Stomach (tissue), 9 donors: Measurements from ENCODE around the gene UBR4. TPM values are rescaled to one million over a fixed set of nuclear protein-coding genes. Genes with fewer than 3 reads are reported as not detected.
A peak's percentile ranks its signal among the peaks of the same experiment; 100 is the strongest.

Experiments
- DNase-seq, 2 donors: peaks; one replicate each; pipeline versions ENCODE4 v3.0.0 to v3.0.0-alpha.2; 2013 to 2019
- H3K27ac ChIP-seq, 5 donors: fragments of 200-600 bp in 4 of 5; sonication (generic) in 4 of 5; one replicate each; pipeline ENCODE4 v1.5.1; 2013 to 2019; ENCODE audit warnings: mild to moderate bottlenecking in 1 of 5, moderate library complexity in 1 of 5
- H3K27me3 ChIP-seq, 3 donors: fragments of 200-600 bp; sonication (generic); one replicate each; pipeline ENCODE4 v1.5.1; 2017 to 2019; ENCODE audit warnings: mixed run types in 1 of 3
- H3K36me3 ChIP-seq, 4 donors: fragments of 200-600 bp; sonication (generic); 1 replicate in 3 of 4; 2 replicates in 1 of 4; pipeline ENCODE4 v1.5.1; 2016 to 2019
- H3K4me1 ChIP-seq, 4 donors: fragments of 200-600 bp; sonication (generic); one replicate each; pipeline ENCODE4 v1.5.1; 2016 to 2019
- H3K4me3 ChIP-seq, 4 donors: fragments of 200-600 bp; sonication (generic) in 3 of 4; one replicate each; pipeline ENCODE4 v1.5.1; 2016 to 2019; ENCODE audit warnings: mild to moderate bottlenecking in 1 of 4
- H3K9me3 ChIP-seq, 4 donors: fragments of 200-600 bp; sonication (generic); one replicate each; pipeline ENCODE4 v1.5.1; 2016 to 2019
- EP300 ChIP-seq: sonication (generic); formaldehyde crosslinking; IDR thresholded peaks from one replicate; pipeline ENCODE4 v1.6.1; 2017; ENCODE audit warnings: antibody characterized with exemption
- POLR2A ChIP-seq, 4 donors: fragments of 450-650 bp; IDR thresholded peaks; one replicate each; pipeline ENCODE4 v1.6.1; 2016; ENCODE audit warnings: antibody characterized with exemption in 4 of 4, control low read depth in 2 of 4, mild to moderate bottlenecking in 1 of 4, moderate library complexity in 1 of 4
- POLR2AphosphoS5 ChIP-seq, 3 donors: sonication (generic); formaldehyde crosslinking; IDR thresholded peaks; one replicate each; pipeline ENCODE4 v1.6.1; 2016; ENCODE audit warnings: antibody characterized with exemption in 3 of 3
- WGBS, 5 donors: extraction: QIAGEN DNeasy Blood & Tissue Kit in 3 of 5; methylation state at CpG; one replicate each; pipeline versions ENCODE4 v1.1.5 to v1.1.7; 2013 to 2018; 5-methylcytosine and 5-hydroxymethylcytosine counted together
- intact Hi-C: fragments of 100-400 bp; cut with DNase I; formaldehyde crosslinking; loops from one replicate; pipeline ENCODE4 v1.15.1; 2023; ENCODE audit warnings: low total_unique reads
- polyA plus RNA-seq, 3 donors: library from polyadenylated mRNA; stranded (reverse); fragments of 200-250 nt; gene quantifications; one replicate each; pipeline ENCODE4 v1.2.3, GENCODE V29; 2013
- total RNA-seq, 5 donors: library from RNA; depleted of rRNA; stranded (reverse); fragments of >200 nt; gene quantifications; one replicate each; pipeline versions ENCODE4 v1.1.0 to v1.2.3, GENCODE V29; 2014 to 2016
- TF ChIP-seq, protein P1 (sequence below), 7 experiments: fragments of 450-650 bp in 4 of 7; fragments of 200-600 bp in 3 of 7; sonication (generic) in 3 of 7; IDR thresholded peaks; one replicate each; pipeline ENCODE4 v1.5.1; 2016 to 2019; ENCODE audit warnings: antibody characterized with exemption in 7 of 7, control low read depth in 2 of 7, mild to moderate bottlenecking in 1 of 7
- donor health status: healthy with polysubstance abuse.
- donor health status: Bipolar disorder and iron deficiency.
- donor health status: healthy.

The UBR4 gene
- total and polyA plus RNA-seq, 8 donors, result 41.9 to 262 (median 128) TPM

DNA sequence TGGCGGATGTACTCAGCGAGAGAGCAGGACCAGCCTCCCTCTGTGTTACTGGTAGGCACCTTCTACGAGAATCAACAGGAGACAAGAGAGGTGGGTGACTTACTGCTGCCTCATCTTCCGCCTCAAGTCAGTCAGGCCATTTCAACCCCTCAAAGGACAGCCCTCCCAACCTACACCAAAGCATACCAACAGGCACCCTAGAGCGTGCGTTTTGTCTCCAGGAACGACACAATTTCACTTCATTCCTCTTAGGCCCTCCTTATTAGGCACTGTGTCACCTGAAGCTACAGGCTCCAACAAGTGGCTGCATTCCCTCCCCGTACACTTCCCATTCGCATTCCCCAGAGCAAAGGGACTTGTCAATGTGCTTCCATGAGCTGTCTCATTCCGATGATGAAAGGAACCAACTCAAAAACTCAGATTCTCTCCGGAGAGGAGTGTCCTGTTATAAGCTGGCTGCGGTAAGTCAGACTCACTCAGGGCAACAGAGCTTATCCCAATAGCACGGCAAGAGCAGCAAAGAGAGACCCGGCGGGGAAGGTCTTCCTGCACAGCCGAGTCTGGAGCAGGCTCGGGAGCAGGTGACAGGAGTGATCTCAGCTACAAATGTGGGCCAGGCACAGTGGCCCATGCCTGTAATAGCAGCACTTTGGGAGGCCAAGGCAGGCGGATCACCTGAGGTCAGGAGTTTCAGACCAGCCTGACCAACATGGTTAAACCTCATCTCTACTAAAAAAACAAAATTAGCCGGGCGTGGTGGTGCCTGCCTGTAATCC, 133.0 kb downstream of the UBR4 start:
- Histone ChIP-seq H3K4me3 (no peak overlapping the region), H3K4me1 (peaks cover 49 to 68% (median 60%) of the 10 kb centered on the region in 4 donors), H3K36me3 (peaks cover 88 to 99% (median 97%) of the 10 kb centered on the region in 4 donors), H3K27ac (no peak overlapping the region), H3K9me3 (no peaks in the 10 kb centered on the region), H3K27me3 (no peaks in the 10 kb centered on the region)
- intact Hi-C loops, result no loop called here
- DNase-seq, result no peak
- 91 to 96% (median 94%) methylated on average over 19 to 20 of the region's 20 CpGs for WGBS, 5 donors
- TF ChIP-seq POLR2A (IDR thresholded peaks at IDR 0.05) (no peak), POLR2AphosphoS5 (IDR thresholded peaks at IDR 0.05) (no peak), EP300 (no peak)
- TF ChIP-seq, protein P1, sequence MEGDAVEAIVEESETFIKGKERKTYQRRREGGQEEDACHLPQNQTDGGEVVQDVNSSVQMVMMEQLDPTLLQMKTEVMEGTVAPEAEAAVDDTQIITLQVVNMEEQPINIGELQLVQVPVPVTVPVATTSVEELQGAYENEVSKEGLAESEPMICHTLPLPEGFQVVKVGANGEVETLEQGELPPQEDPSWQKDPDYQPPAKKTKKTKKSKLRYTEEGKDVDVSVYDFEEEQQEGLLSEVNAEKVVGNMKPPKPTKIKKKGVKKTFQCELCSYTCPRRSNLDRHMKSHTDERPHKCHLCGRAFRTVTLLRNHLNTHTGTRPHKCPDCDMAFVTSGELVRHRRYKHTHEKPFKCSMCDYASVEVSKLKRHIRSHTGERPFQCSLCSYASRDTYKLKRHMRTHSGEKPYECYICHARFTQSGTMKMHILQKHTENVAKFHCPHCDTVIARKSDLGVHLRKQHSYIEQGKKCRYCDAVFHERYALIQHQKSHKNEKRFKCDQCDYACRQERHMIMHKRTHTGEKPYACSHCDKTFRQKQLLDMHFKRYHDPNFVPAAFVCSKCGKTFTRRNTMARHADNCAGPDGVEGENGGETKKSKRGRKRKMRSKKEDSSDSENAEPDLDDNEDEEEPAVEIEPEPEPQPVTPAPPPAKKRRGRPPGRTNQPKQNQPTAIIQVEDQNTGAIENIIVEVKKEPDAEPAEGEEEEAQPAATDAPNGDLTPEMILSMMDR (IDR thresholded peaks at IDR 0.05), result no peak

DNA sequence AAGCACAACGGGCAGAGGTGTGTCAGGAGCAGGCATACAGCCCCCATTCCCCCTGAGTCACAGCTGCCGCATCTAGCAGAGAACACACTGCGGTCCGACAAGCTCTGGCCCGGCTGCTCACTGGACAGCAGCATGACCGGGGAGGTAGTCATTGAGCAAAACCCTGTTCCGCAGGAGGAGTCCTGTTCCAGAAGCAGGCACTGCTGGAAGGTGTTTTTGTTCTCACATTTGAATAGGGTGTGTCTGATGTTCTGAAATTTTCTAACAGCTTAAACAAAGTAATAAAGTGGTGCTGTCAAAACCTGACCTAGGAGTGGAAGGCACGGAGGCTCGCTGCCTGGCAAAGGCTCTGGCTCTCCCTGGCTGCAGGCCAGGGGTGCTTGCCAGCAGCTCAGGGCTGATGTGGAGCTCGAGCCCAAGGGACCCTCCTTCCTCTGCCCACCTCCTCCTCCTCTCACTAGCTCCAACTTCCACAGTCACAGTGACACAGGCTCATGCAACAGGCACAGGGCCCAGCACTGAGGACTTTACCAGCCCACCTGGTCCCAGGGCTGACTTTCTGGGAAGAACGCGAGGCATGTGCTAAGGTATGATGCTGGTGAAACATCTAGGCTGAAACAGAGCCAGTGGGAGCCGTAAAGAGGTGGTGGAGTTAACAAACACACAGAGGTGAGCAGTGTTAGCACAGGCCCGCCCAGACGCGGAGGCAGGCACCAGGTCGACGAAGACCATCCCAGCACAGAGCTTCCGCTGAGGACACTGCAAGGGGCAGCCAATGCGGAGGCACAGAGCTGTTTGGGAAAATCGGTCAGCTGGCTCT, 135.0 kb downstream of the UBR4 start:
- peak in 1 of 3 donors; percentile 12 for TF ChIP-seq POLR2AphosphoS5 (IDR thresholded peaks at IDR 0.05)
- TF ChIP-seq, protein P1 (IDR thresholded peaks at IDR 0.05), result no peak
- H3K27ac ChIP-seq, result peak overlapping the region; percentile 56 to 84 (median 66)
- H3K36me3 ChIP-seq, result peaks cover 73 to 80% (median 78%) of the 10 kb centered on the region in 4 donors
- peak; percentile 54 to 78 for DNase-seq
- H3K4me1 ChIP-seq, result peaks cover 38 to 62% (median 51%) of the 10 kb centered on the region in 4 donors
- H3K9me3 ChIP-seq, result no peaks in the 10 kb centered on the region
- H3K4me3 ChIP-seq, result no peak overlapping the region
- intact Hi-C loops, result no loop called here
- H3K27me3 ChIP-seq, result no peaks in the 10 kb centered on the region
- 35 to 52% (median 49%) methylated on average over 20 to 21 of the region's 21 CpGs for WGBS, 5 donors

DNA sequence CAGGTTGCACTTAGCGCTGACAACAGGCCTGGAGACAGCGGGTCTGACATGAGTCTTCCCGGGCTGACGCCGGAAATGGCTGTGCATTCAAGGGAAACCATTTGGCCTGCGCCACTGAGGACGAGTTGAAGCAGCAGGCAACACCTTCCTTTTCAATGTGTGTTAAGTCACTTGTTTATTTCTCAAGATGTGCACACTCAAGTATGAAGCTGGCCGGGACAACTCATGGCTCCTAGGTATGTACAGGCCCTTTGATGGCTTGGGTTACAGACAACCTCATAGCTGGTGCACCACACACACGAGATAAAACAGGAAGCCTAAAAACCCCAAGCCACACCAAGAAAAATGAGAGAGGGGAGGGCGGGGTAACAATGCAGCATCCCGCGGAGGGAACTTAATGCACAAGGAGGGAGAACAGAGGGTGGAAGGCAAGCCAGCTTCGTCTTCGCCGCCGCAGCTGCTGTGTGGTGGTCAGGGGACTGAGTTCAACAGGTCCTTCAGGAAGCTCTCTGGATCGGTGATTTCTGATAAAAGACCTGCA, 135.6 kb downstream of the UBR4 start:
- WGBS, 5 donors, result 68 to 77% (median 75%) methylated on average over 15 to 17 of the region's 17 CpGs
- DNase-seq, result no peak
- Histone ChIP-seq H3K27me3 (no peaks in the 10 kb centered on the region), H3K36me3 (peaks cover 66 to 73% (median 71%) of the 10 kb centered on the region in 4 donors), H3K4me1 (peaks cover 33 to 57% (median 45%) of the 10 kb centered on the region in 4 donors), H3K27ac (peak overlapping the region; percentile 17 to 84 (median 66)), H3K4me3 (no peak overlapping the region), H3K9me3 (no peaks in the 10 kb centered on the region)
- TF ChIP-seq POLR2AphosphoS5 (IDR thresholded peaks at IDR 0.05) (no peak), EP300 (no peak), POLR2A (IDR thresholded peaks at IDR 0.05) (no peak)
- TF ChIP-seq, protein P1 (IDR thresholded peaks at IDR 0.05), result no peak
- intact Hi-C loops, result no loop called here
